ENCODE data around the gene TRIM54.

- TF ChIP-seq CTCF (IDR thresholded peaks at IDR 0.05) (no peak), POLR2A (IDR thresholded peaks at IDR 0.05) (no peak)
Observed at GRCh38 chr2:27350106-27350693, 68.0 kb downstream of the TRIM54 start.
